Inflammatory macrophage treated with lipopolysaccharide for 4 hours (primary cell): ENCODE results near the gene ATAD5.
"Not testable (repeated sequence)": the region's sequence is repeated elsewhere in the genome, so short reads cannot be mapped to it uniquely, and the experiment has no call there.

Source experiments
- DNase-seq: peaks from one replicate; pipeline ENCODE4 v3.0.0-alpha.2; 2020

The ATAD5 gene

DNA sequence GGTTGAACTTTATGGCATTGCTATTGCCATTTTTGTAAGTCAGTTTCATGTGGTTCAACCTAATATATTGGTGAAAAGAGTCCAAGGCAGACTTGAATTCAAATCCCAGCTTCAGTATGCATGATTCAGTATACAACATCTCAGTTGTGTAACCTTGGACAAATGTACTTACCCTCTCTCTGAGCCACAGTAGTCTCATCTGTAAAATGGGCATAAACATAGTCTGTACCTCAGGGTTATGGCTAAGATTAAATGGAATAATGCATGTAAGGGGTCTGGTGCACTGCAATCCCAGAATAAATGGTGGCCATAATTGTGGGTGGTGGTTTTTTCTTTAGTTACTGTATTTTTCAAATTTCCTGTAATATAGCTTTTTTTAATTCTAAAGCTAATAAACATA, 85.3 kb downstream of the ATAD5 start:
- DNase-seq: no peak

DNA sequence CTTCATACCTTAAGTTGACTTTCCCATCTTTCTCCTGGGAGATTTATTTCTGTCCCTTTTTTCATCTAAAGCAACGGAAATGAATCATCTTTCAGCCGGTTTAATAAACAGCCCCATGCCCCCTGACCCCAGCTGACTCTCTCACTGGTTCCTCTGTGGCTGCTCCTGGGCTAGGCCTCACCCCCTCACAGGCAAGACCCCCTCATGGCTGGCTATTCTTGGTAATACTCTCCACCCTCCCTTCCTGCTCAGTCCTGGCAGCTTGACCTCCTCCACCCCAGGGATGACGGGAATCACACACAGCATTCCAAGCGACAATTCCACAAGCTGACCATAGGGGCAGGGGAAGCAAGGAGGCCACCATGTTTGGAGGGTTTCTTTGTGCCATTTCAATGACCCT, 88.5 kb downstream of the ATAD5 start:
- no peak for DNase-seq

DNA sequence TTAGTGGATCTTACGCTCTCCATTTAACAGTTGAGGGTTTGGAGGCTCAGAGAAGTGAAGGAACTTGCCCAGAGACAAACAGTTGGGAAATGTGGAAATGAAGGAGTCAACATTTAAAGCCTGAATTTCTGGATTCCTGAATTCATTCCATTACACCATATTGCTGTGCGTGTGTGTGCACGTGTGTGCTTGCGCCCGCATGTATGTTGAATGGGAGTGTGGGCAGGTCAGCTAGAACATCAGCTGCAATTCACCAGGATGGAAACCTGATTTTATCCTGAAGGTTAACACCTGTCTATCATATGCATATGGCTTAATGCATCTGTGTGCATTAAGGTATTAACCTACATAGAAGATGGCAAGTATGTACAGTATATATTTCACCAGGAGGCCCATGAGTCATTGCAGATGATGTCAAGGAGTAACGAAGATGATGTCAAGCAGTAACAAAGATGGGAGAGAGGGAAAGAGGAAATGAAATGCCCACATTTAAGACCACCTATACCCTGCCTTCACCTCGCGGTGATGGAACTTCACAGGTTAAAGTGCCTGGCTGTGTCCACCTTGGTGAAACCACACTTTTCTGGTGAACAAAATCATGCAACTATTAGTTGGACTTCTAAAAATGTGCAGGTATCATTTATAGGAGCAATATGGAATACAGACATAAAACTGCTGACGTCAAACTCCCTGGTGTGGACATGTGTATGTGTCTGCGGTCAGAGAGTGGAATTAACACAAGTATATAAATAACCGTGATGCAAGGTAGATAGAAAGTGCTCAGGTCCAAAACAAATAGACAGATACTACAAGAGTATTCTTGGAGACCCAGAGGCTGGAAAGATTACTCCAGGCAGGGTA, 89.1 kb downstream of the ATAD5 start:
- DNase-seq: peak; percentile 35

DNA sequence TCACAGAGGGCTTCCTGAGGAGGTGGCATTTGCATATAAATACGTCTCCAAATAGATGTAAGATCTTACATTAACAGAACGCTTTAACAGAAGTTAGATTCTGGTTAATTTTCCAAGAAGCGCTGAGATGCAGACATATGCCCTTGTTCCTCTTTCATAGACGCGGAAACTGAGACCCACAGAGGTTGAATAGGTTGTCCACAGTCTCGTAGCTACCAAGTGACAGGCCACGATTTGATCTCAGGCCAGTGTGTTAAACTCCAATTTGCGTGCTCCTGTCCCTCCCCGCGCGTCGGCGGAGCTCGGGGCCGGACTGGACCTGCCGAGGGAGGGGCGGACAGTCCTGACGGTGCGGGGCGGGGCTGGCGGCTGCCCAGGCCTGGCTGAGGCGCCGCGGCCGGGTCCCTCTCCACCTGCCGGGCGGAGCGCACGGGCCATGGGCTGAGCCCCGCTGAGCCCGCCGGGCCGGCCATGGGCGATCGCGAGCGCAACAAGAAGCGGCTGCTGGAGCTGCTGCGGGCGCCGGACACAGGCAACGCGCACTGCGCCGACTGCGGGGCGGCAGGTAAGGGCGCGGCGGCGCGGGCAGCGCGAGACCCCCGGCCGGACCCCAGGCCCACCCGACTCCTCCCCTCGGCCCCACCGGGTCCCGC, 89.9 kb downstream of the ATAD5 start, which contains the start of gene ADAP2:
TSS of gene ADAP2 (plus strand) at position 402 of the 653 bp plus-strand sequence. CDS start at position 472, 70 bp downstream.
- peak; percentile 81 for DNase-seq

DNA sequence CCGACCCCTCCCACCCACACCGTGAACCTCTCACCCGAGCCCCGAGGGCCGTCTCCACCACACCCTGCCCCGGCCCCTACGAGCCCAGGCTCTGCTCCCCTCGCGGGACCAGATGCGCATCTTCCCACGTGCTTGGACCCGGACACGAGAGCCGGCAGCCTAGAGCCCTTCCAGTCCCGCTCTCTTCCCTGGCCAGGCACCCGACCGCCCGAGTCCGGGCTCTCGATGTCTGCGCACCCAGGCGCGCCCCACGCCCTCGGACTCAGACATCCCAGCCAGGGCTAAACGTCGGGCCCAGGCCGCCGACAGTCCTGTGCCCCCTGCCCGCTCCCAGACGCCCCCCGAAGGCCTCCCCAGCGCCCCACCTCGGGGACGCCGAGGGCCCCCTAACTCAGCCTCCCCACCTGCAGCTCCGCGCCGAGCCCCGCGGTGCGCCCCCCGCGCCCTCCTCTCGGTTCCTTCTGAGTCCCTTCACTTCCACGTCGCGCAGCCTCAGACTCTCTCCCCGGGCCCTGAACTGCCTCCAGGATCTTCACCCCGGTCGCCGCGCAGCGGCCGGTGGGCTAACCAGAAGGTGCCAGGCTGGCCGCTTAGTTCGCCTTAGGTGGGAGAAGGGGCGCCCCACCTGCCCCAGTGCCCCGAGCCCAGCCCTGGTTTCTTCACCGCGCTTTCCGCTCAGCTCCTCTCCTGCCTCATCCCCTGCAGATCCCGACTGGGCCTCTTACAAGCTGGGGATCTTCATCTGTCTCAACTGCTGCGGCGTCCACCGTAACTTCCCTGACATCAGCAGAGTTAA, 90.7 kb downstream of the ATAD5 start:
- peak; percentile 29 for DNase-seq

DNA sequence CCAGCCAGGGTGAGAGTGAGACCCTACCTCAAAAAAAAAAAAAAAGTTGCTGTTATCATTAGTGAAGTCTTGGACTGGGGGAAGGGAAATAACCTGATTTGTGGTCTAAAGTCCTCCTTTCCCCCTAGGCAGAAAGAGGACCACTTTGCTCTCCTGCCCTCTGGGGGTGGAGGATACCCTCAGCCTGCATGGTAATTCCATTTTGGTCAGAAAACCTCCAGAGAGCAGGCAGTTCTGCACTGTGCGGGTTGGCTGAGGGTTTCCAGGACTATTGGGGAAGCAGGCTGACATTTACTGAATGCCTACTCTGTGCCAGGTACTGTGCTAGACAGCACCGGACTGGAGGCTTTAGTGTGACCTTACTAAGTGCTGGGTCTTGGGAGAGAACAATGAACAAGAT, 92.6 kb downstream of the ATAD5 start:
- no peak for DNase-seq

DNA sequence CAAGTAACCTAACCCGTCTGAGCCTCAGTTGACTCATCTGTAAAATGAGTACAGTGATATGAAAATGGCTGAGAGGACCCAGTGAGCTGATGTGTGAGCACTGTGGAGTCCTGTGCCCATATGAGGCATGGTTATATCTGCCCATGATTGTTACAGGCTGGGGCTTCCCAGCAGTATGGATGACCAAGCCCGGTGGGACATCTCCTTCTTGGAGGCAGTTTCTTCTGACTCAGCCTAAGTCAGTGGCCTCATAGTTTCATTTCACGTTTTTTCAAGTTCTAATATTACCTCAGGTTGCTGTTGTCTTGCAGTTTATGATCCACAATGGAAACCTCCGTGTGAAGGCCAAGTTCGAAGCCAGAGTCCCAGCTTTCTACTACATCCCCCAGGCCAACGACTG, 94.8 kb downstream of the ATAD5 start:
- DNase-seq: peak; percentile 85

DNA sequence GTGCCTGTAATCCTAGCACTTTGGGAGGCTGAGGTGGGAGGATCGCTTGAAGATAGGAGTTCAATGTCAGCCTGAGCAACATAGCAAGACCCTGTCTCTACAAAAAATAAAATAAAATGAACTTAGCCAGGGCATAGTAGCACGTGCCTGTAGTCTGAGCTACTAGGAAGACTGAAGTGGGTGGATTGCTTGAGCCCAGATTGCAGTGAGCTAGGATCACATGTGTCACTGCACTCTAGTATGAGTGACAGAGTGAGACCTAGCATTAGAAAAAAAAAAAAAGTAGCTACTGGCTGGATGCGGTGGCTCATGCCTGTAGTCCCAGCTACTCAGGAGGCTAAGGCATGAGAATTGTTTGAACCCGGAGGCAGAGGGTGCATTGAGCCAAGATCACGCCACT, 96.0 kb downstream of the ATAD5 start:
- DNase-seq: peak; percentile 28

DNA sequence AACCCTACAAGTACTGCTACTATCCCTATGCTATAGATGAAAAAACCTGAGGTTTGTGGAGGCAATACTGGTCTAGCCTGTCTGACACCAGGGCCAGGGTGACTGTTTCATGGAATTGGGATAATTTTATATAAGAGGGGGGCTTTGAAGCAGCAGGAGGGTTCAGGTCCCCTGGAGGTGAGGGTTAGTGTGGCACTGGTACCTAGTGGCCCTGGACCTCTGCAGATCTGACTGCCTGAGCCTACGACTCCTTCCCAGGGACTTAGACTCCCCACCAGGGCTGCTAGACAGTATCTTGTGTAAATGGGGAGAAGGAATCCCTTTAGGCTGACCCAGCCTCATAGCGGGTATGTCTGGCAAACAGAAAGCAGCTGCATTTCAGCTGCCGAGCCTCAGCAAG, 96.8 kb downstream of the ATAD5 start:
- DNase-seq: no peak

DNA sequence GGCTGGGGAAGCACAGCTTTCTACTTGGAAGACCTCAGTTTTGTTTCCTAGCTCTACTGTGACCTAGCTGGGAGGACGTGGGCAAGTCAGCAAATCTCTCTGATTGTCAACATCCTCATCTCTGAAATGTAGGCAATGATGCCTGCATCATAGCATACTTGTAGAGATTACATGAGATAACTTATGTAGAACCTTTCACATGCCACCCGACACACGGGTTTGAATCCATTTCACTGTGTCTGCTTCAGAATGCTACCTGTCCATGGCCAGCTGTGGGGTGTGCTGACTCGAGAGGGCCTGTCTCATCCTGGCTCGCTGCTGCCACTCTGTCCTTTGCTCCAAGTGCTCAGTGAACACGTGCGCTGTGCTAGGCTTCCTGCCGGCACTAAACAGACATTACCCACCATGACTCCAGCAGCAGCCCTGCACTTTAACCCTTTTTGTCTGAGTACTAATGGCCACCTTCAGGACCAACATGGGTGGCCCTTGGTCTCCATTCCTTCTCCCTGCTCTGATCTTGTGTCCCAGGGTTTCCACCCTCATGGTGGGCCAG, 97.4 kb downstream of the ATAD5 start:
- no peak for DNase-seq

DNA sequence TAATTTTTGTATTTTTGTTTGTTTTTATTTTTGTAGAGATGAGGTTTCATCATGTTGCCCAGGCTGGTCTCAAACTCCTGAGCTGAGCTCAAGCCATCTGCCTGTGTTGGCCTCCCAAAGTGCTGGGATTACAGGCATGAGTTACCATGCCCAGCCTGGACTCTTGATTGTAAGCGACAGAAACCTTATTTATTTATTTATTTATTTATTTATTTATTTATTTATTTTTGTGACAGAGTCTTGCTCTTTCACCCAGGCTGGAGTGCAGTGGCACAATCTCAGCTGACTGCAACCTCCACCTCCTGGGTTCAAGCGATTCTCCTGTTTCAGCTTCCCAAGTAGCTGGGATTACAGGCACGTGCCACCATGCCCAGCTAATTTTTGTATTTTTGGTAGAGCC, 98.1 kb downstream of the ATAD5 start:
- DNase-seq: not testable (repeated sequence)

DNA sequence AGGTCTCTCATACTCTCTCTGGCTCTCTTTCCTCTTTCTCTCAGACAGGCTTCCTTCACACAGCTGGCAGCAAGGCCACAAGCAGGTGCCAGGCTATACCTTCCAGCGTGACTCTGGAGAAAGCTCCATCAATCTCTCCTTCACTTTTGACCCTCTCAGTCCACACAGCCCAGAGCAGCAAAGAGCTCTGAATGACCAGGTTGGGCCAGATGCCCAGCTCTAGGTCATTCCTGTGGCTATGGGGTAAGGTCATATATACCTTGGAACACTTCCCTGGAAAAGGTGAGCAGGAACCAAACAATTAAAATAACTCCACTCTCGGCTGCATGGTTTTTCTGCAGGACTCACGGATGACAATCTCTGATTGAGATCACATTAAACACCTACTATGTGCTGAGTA, 98.7 kb downstream of the ATAD5 start:
- DNase-seq: no peak

DNA sequence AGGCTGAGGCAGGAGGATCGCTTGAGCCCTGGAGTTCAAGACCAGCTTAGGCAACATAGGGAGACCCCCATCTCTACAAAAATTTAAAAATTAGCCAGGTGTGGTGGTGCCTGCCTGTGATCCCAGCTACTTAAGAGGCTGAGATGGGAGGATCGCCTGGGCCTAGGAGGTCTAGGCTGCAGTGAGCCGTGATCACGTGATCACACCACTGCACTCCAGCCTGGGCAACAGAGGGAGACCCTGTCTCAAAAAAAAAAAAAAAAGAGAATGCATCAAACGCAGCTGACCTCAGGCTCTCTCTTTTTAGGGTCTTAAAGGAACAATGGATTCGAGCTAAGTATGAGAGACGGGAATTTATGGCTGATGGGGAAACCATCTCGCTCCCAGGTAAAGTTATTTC, 99.8 kb downstream of the ATAD5 start:
- DNase-seq: not testable (repeated sequence)

DNA sequence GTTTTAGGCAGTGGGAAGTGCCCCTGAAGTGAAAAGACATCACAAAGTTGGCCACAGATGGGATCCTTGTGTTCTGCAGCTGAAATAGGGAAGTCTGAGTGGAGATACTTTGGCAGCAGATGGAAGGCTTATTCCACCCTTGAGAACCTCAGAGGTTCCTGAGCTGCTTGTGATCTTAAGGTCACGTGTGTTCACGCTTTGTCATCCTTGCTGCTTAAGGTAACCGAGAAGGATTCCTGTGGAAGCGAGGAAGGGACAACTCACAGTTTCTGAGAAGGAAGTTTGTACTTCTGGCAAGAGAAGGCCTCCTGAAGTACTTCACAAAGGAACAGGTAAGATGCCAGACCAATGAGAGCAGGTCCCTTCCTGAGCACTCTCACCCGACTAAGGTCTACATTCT, 102.2 kb downstream of the ATAD5 start:
- no peak for DNase-seq

DNA sequence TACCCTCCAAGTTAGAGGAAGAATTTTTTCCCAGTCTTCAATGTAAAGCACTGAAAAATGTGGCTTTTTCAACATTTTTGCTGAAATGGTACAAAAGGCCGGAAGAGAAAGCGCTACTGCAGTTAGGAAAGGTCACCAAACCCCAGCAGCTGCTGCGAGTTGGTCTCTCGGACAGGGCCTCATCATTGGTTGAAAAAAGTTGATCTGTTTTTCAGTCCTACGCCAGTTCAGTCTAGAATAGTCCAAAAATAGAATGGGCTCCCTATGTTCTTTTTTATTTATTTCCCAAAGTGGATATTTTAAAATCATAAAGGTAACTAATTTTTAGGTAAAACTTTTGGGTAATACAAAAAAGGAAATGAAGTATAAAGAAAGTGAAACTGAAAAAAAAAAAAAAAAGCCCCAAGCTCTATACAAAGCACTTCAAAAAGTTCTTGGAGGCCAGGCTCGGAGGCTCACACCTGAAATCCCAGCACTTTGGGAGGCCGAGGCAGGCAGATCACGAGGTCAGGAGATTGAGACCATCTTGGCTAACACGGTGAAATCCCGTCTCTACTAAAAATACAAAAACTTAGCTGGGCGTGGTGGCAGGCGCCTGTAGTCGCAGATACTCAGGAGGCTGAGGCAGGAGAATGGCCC, 107.4 kb downstream of the ATAD5 start:
- DNase-seq: peak; percentile 42

DNA sequence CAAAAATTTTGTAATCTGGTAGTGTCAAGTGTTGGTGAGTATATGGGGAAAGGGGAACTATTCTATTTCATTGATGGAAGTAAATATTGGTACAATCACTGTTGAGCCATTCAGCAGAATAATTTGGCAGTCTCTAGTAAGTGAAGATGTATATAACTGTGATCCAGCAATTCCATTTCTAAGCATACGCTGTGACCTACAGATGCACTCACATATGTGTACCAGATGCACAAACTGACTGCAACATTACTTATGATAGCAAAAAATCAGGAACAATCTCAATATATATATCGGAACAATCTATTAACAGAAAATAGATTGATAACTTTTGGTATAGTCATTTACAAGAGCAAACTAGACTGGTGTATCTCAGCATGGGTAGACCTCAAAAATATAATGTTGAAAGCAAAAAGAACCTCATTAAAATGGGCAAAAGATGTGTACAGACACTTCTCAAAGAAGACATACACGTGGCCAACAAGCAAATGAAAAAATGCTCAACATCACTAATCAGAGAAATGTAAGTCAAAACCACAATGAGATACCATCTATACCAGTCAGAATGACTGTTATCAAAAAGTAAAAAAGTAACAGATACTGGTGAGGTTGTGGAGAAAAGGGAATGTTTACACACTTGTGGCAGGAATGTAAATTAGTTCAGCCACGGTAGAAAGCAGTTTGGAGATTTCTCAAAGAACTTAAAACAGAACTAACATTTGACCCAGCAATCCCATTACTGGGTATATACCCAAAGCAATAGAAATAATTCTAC, 110.7 kb downstream of the ATAD5 start:
- DNase-seq: no peak
